Stimulated activated CD8-positive, alpha-beta memory T cell treated with anti-CD3 and anti-CD28 coated beads, Interleukin-15, amount 100 ng/mL, for 24 hours (primary cell): ENCODE measurements around the gene NSUN7.
"Not testable (repeated sequence)": the region's sequence is repeated elsewhere in the genome, so short reads cannot be mapped to it uniquely, and the experiment has no call there.

ENCODE experiments used
- DNase-seq: peaks from one replicate; pipeline ENCODE4 v3.0.0-alpha.2; 2020; ENCODE audit warnings: low read depth

NSUN7 gene, protein sequence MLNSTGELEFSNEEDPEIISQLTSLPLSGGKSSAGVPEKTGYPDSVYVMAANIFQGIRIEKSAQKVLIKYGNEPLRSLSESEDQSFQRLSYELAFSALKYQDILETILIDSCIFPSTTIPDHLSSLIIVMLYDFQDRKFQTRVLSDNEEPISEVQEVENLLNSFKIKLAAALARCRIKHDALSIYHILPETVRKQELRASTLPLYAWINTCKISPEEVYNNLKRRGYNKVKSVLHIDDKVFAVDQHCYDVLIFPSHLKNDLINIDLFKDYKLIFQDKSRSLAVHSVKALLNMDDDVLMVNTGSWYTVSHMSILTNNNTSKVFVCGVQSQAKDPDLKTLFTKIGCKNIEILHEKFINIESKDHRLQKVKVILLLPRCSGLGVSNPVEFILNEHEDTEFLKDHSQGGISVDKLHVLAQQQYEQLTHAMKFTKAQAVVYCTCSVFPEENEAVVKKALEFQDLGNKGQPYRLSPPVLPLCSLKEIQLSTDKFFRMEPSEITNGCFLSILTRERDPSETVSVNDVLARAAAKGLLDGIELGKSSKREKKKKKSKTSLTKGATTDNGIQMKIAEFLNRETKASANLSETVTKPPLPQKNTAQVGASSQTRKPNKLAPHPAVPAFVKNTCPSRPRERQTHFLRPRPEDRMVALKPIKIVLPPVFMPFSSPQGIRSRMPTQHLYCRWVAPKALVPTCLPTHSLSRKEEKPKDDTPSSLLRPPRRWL

DNA sequence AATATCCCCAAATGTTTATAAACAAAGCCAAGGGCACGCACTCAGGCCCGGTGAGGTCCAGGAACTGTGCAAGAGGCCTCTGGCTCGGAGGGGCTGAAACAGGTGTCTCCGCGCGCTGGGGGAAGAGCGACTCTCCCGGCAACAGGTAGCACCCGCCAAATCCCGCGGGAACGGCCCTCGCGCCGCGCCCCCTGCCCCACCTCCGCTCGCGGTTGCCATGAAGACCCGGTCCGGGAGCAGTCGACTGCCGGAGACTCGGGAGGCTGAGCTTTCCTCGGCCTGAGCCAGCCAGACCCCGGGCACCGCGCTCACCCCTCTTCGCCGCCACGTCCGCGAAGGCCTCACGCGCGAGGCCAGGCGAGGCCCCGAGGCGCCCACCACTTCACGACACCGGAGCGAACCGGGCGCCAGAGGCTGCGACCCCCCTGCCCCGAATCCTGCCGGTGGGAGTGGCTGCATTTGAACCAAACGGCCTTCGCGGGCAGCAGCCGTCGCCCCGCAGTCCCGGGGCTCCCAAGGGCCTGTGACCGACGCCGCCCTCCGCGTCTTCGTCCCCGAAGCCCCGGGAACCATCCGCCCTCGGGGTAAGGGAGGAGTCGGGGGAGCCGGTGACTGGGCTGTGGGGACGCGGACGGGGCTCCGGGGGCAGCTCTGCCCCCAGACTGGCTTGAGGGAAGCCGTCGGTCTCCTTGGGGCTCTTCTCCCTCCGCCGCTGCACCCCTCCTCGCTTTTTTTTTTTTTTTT lies at the start of gene NSUN7:
NSUN7 (plus strand) TSS at position 239 of the 744 bp plus-strand sequence. CDS start 739 bp downstream, outside the sequence.
- DNase-seq: no peak

DNA sequence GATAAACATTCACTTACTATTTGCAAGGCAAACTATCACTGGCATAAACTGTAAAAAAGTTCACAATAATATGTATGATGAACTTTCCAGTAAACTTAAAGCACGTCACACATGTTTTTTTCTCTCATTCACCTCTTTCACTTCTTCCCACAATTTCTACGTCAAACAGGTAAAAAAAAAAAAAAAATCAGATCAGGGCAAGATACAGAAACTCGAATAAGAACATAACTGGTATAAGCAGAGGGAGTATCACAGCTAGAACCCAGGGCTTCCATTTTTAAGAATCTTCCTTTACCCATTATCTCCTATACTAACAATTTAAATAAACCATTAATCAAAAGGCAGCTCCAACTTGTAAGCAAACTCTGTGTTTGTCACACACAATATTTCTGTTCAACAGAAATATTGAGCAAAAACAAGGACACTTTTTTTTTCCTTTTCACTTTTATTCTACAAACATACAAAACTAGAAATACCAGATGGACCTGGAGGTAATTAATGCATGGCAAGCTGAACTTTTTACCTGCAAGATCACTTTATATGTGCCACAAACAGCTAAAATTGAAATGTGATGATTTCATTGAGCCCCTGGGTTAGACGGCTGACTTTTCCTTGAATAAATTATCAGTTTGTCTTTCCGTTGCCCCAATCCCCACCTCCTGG lies 47.5 kb upstream of the NSUN7 start:
- DNase-seq: no peak

DNA sequence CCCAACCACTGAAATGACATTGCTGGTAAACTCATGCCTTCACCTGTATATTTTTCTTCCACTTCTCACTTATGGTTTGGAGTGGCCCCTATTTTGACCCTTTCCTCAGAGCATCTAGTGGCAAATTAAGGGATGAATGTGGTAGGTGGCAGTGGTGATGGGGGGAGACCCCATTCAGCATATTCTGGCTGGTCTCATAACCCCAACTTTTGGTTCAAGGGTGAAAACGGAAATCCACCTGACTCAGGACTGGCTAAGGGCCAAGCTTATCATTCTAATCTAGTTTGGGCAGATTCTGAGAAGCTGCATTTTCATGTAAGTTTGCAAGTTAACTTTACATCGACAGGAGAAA lies 47.0 kb upstream of the NSUN7 start:
- DNase-seq: no peak

DNA sequence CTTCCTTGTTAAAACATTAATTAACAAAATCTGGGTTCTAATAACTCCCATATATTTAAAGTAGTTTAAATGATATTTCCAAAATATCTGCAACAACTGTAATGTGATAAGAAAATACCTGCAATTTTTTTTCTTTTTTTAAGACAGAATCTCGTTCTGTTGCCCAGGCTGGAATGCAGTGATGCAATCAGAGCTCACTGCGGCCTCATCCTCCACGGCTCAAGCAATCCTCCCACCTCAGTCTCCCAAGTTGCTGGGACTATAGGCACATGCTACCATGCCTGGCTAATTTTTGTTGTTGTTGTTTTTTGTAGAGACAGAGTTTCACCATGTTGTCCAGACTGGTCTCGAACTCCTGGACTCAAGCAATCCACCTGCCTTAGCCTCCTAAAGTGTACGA lies 45.7 kb upstream of the NSUN7 start:
- no peak for DNase-seq

DNA sequence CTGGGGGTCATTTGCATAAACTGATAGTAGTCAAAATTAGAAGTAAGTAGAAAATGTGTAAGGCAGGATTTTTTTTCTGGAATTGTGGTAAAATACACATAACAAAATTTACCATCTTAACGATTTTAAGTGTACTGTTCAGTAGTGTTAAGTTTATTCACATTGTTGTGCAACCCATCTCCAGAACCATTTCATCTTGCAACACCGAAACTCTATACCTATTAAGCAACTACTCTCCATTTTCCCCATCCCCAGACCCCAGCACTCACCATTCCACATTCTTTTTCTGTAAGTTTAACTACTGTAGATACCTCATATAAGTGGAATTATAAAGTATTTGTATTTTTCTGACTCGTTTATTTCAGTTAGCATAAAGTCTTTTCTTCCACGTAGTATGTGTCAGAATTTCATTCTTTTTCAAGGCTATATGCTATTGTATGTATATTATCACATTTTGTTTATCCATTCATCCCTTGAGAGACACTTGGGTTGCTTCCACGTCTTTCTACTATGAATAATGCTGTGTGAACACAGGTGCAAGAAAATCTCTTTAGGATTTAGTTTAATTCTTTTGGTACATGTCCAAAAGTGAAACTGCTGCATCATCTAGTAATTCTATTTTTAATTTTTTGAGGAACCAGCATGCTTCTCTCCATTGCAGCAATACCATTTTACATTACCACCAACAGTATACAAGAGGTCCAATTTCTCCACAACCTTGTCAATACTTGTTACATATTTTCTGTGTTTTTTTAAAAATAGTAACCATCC lies 39.1 kb upstream of the NSUN7 start:
- DNase-seq: no peak

DNA sequence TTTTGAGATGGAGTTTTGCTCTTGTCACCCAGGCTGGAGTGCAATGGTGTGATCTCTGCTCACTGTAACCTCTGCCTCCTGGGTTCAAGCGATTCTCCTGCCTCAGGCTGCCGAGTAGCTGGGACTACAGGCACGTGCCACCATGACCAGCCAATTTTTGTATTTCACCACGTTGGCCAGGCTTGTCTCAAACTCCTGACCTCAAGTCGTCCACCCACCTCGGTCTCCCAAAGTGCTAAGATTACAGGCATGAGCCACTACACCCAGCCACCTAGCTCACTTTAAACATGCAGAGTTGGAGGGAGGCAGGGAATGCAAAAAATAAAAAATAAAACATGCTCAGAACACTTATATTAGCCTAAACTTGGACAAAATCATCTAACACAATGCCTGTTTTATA lies 36.8 kb upstream of the NSUN7 start:
- DNase-seq: not testable (repeated sequence)

DNA sequence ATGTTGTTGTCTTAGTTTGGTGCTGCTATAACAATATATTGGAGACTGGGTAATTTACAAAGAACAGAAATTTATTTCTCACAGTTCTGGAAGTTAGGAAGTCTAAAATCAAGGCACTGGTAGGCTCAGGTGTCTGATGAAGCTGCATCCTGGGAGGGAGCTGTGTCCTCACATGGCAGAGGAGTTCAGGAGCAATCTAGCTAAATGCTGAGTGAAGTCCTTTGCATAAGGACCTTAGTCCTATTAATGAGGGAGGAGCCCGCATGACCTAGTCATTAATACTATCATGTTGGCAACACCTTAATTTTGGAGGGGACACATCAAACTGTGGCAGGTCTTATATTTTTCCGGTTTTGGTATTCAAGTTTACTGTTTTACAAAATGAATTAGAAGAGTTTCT lies 36.0 kb upstream of the NSUN7 start:
- DNase-seq: no peak

DNA sequence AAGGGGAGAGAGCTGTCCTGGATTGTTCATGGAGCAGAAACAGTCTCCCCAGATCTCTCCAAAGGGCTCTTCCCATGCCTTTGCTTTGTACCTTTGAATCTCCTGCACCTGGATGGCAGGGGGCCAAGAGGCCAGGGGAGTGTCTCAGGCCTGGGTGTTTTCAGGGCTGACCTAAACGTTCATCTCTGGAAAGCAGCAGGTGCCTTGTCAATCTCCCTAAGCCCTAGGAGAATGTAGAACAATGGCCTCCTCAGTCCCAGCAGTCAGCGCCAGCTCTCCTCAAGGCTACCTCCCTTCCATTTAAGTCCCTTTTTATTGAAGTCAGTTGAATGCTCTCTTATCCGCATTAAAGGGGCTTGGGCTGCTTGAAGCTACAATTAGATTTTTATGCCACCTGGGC lies 31.2 kb upstream of the NSUN7 start:
- DNase-seq: no peak

DNA sequence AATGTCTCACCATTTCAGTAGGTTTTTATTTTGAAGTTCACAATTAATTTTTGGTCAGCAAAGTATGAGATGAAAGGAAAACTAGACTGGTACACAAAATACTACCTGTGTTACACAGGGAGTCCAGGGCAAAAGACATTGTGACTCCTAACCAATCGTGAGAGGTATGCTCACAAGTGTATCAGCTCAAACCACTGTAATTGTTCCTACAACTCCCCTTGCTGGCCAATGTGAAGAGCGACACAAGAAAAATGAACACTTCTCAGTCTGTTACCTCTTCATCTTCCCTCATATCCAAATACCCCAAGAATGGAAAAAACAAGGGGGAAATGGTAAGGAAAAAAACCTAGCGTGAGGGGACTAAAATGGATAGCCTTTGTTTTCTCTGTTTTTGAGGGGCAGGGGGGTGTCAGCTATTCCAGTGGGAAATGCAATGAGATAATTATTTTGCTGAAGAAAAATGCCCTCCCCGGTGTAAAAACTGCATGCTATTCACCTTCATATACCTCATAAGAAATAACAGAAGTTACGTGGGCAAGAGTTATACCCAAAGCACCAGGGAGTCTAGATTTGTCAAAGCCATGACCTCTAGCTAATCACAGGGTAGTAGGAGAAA lies 30.6 kb upstream of the NSUN7 start:
- DNase-seq: no peak

DNA sequence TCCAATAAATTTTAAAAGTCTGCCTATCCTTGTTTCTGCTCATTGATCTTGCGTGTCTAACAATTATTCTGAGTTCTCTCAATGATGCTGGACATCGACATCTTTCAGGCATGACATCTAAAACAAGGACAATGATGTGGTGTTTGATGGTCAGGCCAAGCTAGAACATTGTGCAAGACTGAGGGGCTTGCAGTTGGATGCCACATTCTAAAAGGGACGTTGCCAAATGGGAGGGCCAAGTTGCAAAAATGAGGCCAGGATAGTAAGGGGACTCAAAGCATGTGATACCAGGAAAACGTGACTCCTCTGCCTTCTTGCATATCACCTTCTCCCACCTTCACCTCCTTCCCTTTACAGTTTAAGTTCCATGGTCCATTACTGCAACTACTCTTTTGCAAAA lies 29.4 kb upstream of the NSUN7 start:
- DNase-seq: no peak

DNA sequence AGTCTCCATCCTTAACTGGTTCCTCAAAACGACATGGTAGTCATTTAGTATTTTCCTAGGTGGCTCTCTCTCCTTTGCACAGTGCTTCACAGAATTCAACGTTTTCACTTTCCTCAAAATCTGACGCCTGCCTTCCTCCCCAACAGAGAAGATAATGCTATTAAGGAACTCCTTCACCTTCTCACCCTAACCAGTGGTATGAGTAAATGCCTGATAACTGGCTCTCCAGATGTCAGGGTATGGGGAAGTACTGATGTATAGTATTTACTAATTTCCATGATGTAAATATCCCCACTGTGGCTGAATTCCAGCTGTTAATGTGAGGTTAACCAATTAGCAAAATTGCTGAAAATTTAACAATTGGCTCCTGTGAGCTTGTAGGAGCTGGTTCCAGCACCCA lies 28.8 kb upstream of the NSUN7 start:
- no peak for DNase-seq

DNA sequence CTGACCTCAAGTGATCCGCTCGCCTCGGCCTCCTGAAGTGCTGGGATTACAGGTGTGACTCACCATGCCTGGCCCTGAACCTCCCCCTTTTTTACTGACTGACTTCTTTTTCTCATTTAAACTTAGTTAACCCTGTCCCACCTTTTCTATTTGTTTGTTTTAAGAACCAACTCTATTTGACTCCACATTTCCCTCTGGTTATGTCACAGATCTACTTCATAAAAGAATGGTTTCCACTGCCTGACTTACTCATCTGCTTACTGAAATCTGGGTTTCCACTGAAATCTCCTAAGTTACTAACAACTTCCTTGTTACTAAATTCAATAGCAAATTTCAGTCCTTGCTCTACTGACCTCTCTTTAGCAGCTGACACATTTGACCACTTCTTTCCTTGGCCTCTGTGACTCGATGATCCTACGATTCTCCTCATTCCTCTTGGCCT lies 28.0 kb upstream of the NSUN7 start:
- no peak for DNase-seq

DNA sequence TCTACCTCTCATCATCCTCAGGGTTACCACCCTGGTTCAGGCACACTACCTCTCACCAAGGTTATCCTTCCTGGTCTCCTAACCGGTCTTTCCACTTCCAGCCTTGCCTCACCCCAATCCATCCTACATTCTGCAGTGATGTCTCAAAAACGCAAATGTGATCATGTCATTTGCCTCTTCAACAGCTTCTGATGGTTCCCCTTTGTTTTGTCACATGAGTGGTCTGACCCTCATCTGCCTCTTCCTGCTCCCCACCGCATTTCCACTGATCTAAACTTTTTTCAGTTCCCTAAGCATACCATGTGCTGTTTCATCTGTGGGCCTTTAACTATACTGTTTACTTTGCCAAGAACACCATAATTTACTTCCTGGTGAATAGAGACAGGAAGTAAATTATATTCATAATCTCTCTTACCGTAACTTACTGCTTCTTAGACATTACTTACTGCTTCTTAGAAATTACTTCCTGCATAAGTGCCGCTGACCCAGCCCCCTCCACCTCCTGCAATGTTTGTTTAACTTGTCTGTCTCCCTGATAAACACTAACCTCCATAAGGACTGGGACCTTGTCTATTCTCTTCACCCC lies 27.1 kb upstream of the NSUN7 start:
- no peak for DNase-seq

DNA sequence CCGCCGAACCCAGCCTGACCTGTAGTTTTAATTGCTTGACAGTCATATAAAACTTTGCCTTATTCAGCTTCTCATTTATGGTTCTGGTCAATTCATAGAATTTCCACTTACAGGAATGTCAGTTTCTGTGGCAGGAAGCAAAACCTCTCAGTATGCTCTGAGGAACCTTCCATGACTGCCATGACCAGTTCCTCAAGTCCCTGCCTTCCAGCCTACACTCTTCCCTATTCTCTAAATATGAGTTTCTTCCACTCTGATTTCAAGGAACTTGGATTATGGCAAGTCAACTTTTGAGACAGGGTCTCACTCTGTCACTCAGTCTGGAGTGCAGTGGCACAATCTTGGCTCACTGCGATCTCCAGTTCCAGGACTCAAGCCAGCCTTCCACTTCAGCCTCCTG lies 26.0 kb upstream of the NSUN7 start:
- DNase-seq: no peak

DNA sequence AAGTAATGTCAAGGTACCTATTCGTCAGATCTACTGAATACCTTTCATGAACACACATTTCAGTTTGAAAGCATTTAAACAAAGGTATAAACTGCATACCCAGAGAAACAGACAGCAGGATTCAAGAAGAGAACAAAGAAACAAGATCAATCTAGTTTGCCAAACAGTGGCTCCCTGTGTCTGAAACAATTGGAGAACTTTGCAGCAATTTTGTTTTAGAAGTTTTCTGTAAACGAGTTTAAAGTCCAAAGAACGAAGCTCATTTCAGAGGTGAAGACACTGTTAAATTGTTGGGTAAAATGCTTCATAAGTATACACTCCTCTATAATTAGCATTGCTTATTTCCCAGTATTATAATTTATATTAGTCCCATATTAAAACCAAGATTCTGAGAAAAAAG lies 21.4 kb upstream of the NSUN7 start:
- DNase-seq: no peak

DNA sequence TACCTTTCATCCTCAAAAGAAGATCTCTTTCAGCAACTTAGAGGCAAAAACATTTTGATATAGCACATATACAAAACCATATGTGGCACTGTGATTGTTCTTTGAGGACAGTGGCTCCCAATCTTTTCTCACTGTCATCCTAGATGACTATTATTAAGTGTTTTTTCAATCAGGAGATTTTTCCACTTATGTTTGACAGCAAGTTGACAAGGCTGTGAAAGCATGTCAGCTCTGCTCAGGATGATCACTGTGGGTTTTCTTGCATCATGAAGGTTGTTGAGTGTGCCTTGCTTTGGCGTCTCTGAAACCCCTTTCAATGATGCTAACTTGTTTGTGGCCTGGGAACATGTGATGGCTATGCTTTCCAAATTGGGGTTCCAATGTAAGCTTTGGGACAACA lies 20.2 kb upstream of the NSUN7 start:
- DNase-seq: no peak

DNA sequence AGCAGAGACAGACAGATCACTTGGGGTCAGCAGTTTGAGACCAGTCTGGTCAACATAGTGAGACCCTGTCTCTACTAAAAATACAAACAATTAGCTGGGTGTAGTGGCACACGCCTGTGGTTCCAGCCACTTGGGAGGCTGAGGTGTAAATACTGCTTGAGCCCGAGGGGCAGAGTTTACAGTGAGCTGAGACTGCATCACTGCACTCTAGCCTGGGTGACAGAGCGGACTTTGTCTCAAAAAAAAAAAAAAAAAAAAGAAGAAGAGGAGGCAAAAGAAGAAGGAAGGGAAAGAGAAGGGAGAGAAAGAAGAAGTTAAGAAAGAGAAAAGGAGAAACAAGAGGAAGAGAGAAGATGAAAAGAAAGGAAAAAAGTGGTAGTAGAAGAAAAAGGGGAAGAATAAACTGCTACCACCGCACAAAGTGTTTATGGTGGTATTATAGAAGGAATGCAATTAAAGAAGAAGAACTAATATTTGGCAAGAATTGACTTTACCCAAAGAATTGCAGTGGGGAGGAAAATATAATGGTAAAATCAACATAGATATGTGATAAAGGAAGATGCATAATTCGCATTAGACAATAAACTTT lies 19.6 kb upstream of the NSUN7 start:
- DNase-seq: no peak

DNA sequence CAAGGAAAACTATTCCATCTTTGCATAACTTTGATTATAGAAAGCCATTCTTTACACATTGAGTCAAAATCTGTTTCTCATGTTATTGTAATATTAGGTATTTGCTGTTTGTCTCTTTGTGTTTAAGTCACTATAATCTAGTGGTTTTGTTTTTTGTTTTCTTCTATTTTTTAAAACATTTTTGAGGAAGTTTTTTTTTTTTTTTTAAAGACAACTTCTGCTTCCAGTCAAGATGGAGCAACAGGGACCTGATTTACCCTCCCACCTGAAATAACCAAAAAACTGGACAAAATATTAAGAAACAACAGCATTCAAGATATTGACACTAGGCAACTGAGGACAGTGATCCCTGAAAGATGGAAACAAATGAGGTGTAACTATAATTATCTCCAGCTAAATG lies 18.4 kb upstream of the NSUN7 start:
- no peak for DNase-seq

DNA sequence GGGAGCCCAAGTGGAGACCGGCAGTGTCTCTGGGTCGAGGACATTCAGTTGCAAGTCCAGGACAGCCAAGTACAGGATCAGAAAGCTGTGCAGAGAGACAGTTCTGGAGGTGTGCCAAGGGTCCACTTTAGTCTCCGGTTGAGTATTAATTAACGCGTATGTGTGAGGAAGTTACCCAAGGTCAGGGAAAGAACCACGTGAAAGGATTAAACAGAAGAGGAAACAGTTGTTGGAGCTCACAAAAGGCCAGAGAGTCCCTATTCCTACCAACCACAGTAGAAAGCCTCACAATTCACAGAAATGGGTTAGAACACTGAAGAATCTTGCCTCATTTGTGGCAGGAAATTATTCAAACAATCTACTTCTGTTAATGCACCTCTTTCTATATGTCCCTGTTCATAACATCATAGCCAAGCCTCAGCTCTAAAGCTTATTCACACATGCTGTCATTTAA lies 17.9 kb upstream of the NSUN7 start:
- DNase-seq: no peak

DNA sequence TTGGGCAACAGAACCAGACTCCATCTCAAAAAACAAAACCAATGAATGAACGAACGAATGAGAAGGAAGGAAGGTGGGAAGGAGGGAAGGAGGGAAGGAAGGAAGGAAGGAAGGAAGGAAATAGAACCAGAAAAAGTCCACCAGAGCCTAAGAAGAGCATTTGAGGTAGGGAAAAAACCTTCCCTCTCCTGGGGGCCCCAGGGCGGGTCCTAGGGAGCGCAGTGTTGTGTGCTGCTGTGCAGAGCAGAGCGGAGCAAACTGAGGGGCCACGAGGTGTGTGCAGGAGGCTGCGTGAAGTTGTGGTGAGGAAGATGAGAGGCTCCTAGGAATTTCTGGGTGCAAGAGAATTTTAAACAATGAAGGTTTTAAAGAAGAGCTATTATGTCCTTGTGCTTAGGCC lies 16.0 kb upstream of the NSUN7 start:
- no peak for DNase-seq
